Measurements from ENCODE around the gene SPATA3. TPM values are rescaled to one million over a fixed set of nuclear protein-coding genes. Genes with fewer than 3 reads are reported as not detected.

Gene SPATA3
- total RNA-seq, 2 donors from 2014 or later = not detected

DNA sequence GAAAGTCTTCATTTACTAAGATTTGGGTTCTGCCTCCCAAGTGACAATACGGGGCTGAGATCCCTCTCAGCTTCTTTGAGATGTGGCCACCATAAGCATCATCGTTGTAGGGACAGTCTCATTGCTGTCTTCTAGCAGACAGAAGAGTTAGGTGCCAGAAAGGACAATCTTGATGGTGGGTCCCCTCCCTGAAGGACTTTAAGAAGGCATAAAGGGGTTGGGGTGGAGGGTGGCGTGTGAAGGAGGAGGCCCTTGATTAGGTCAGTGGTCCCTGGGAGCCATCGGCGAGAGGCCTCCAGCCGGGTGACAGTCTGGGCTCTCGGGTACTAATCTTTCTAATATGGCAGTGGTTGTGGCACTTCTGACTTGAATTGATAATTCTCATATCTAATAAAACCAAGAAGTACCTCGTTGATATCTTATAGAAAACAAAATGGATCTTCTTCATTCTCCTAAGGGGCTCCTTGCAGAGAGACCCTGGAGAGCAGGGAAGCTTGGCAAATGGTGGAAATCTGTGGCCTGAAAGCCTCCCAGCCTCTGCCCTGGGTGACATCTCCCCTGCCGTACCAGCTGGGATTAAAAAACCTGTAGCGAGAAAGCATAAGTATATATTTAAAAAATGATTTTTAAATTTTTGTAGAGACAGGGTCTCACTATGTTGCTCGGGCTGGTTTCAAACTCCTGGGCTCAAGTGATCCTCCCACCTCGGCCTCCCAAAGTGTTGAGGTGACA is 53.5 kb downstream of the SPATA3 start:
- Histone ChIP-seq H3K4me1 (ENCODE audit: control insufficient read depth, insufficient read depth, low read length) (peaks cover 13% of the 10 kb centered on the region), H3K27me3 (ENCODE audit: control insufficient read depth, insufficient read depth, low read length, poor library complexity, severe bottlenecking) (peaks cover 22% of the 10 kb centered on the region), H3K9me3 (ENCODE audit: control insufficient read depth, low read length) (no peaks in the 10 kb centered on the region), H3K36me3 (ENCODE audit: control insufficient read depth, insufficient read depth, low read length) (no peaks in the 10 kb centered on the region), H3K27ac (ENCODE audit: low read depth, low read length) (no peak overlapping the region), H3K4me3 (ENCODE audit: low read length) (no peak overlapping the region), H3K9ac (ENCODE audit: extremely low read depth, low read length, poor library complexity, severe bottlenecking) (no peak overlapping the region)
- TF ChIP-seq, protein P1, sequence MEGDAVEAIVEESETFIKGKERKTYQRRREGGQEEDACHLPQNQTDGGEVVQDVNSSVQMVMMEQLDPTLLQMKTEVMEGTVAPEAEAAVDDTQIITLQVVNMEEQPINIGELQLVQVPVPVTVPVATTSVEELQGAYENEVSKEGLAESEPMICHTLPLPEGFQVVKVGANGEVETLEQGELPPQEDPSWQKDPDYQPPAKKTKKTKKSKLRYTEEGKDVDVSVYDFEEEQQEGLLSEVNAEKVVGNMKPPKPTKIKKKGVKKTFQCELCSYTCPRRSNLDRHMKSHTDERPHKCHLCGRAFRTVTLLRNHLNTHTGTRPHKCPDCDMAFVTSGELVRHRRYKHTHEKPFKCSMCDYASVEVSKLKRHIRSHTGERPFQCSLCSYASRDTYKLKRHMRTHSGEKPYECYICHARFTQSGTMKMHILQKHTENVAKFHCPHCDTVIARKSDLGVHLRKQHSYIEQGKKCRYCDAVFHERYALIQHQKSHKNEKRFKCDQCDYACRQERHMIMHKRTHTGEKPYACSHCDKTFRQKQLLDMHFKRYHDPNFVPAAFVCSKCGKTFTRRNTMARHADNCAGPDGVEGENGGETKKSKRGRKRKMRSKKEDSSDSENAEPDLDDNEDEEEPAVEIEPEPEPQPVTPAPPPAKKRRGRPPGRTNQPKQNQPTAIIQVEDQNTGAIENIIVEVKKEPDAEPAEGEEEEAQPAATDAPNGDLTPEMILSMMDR (conservative IDR thresholded peaks at IDR 0.05) = no peak
- DNase-seq = no peak
- Mint-ChIP-seq H3K4me3 (no peak overlapping the region), H3K27ac (peak overlapping the region; percentile 89), H3K9me3 (no peaks in the 10 kb centered on the region), H3K36me3 (ENCODE audit: low read depth) (no peaks in the 10 kb centered on the region), H3K27me3 (ENCODE audit: insufficient read depth) (peaks cover 48% of the 10 kb centered on the region), H3K4me1 (peaks cover 12% of the 10 kb centered on the region)
- WGBS, 2 experiments (ENCODE audit: insufficient coverage in 1 of 2, insufficient read length in 1 of 2) = 90 to 93% methylated on average over 5 to 11 of the region's 12 CpGs

DNA sequence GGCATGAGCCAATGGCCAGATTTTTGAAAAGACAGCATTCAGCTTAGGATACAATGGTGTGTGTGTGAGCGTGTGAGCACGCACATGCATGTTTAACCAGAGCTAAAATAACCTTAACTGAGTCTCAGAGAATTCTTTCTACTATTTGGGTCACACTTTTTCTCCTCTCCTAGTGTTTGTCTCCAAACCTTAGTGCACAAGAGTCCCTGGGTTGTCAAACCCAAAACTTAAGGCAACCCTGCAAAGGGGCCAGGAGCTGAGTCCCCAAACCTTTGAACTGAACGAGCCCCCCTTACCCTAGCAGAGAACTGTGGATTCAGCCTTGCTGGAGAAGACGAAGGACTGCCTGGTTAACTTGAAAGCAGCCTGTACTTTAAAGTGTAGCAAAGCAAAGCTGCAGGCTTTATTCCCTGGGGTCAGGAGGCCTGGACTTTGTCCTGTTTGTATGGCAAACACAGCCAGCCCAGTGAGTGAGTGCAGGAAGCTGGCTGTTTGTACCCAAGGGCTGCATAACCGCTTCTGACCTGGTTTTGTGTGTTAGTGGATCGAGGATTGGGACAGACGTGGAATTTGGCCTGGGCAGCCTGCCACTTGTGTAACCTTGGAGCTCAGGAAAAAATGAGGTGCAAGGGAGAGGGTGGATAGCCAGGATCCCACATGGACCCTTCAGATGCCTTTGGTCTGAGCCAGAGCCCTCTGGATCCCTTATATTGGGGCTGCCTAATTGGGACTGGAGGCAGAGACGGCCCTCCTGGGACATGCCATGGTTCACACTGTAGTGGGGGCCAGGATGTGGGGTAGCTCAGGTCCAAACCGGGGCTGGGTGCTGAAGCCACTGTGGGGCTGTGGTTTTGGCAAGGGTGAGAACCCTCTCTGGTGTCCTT is 54.3 kb downstream of the SPATA3 start:
- Histone ChIP-seq H3K27ac (ENCODE audit: low read depth, low read length) (no peak overlapping the region), H3K9ac (ENCODE audit: extremely low read depth, low read length, poor library complexity, severe bottlenecking) (no peak overlapping the region), H3K4me1 (ENCODE audit: control insufficient read depth, insufficient read depth, low read length) (peaks cover 13% of the 10 kb centered on the region), H3K9me3 (ENCODE audit: control insufficient read depth, low read length) (no peaks in the 10 kb centered on the region), H3K4me3 (ENCODE audit: low read length) (peak overlapping the region; percentile 62), H3K27me3 (ENCODE audit: control insufficient read depth, insufficient read depth, low read length, poor library complexity, severe bottlenecking) (peaks cover 22% of the 10 kb centered on the region), H3K36me3 (ENCODE audit: control insufficient read depth, insufficient read depth, low read length) (no peaks in the 10 kb centered on the region)
- TF ChIP-seq, protein P1 (conservative IDR thresholded peaks at IDR 0.05) = no peak
- Mint-ChIP-seq H3K36me3 (ENCODE audit: low read depth) (no peaks in the 10 kb centered on the region), H3K4me3 (peak overlapping the region; percentile 15), H3K9me3 (no peaks in the 10 kb centered on the region), H3K27ac (peak overlapping the region; percentile 89), H3K27me3 (ENCODE audit: insufficient read depth) (peaks cover 51% of the 10 kb centered on the region), H3K4me1 (peaks cover 12% of the 10 kb centered on the region)
- no peak for DNase-seq
- 86 to 93% methylated on average over 6 to 9 of the region's 9 CpGs for WGBS, 2 experiments (ENCODE audit: insufficient coverage in 1 of 2, insufficient read length in 1 of 2)

DNA sequence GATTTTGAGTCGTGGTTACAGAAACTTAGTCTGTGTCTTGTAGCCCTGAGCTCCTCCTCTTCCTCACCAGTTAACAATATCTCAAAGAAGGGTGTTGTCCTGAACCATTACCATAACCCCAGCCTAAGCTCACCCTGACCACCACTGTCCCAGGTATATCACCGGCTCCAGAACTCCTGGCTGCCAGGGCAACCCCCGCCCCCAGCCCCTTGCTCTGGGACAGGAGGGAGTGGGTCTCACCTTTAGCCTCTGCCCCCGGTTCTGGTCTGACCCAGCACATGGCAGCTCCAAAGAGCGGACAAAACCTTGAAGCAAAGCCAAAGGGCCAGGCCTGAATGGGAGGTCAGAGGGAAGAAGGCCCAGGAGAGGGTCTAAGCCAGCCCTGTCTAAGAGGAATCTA is 55.2 kb downstream of the SPATA3 start:
- no peak overlapping the region for H3K27ac Mint-ChIP-seq
- H3K9me3 ChIP-seq (ENCODE audit: control insufficient read depth, low read length) = no peaks in the 10 kb centered on the region
- TF ChIP-seq, protein P1 (conservative IDR thresholded peaks at IDR 0.05) = no peak
- H3K27me3 ChIP-seq (ENCODE audit: control insufficient read depth, insufficient read depth, low read length, poor library complexity, severe bottlenecking) = peaks cover 22% of the 10 kb centered on the region
- H3K27me3 Mint-ChIP-seq (ENCODE audit: insufficient read depth) = peaks cover 51% of the 10 kb centered on the region
- no peak overlapping the region for H3K27ac ChIP-seq (ENCODE audit: low read depth, low read length)
- H3K9ac ChIP-seq (ENCODE audit: extremely low read depth, low read length, poor library complexity, severe bottlenecking) = no peak overlapping the region
- H3K9me3 Mint-ChIP-seq = no peaks in the 10 kb centered on the region
- no peak overlapping the region for H3K4me3 Mint-ChIP-seq
- peaks cover 12% of the 10 kb centered on the region for H3K4me1 Mint-ChIP-seq
- DNase-seq = no peak
- H3K4me3 ChIP-seq (ENCODE audit: low read length) = no peak overlapping the region
- H3K4me1 ChIP-seq (ENCODE audit: control insufficient read depth, insufficient read depth, low read length) = peaks cover 13% of the 10 kb centered on the region
- no peaks in the 10 kb centered on the region for H3K36me3 ChIP-seq (ENCODE audit: control insufficient read depth, insufficient read depth, low read length)
- no peaks in the 10 kb centered on the region for H3K36me3 Mint-ChIP-seq (ENCODE audit: low read depth)
- WGBS, 2 experiments (ENCODE audit: insufficient coverage in 1 of 2, insufficient read length in 1 of 2) = 87 to 94% methylated on average over 2 to 5 of the region's 5 CpGs

Measured in endodermal cell (in vitro differentiated cells).